ENCODE data around the gene FGD5. TPM values are rescaled to one million over a fixed set of nuclear protein-coding genes. Genes with fewer than 3 reads are reported as not detected.
A peak's percentile ranks its signal among the peaks of the same experiment; 100 is the strongest.

The FGD5 gene
- total RNA-seq, 1 donor from 2014 or later: 103 TPM

GRCh38 chr3:14832975-14833722 lies 14.4 kb downstream of the FGD5 start:
- DNase-seq: peak; percentile 19

- no peak for DNase-seq
These were observed 15.4 kb downstream of the FGD5 start for GRCh38 chr3:14834121-14834520.

- DNase-seq: no peak
These were observed 16.2 kb downstream of the FGD5 start for GRCh38 chr3:14834807-14835466.

GRCh38 chr3:14836049-14836468 lies 17.3 kb downstream of the FGD5 start:
- DNase-seq: peak; percentile 20

GRCh38 chr3:14837186-14837877 lies 18.6 kb downstream of the FGD5 start:
- no peak for DNase-seq

GRCh38 chr3:14837878-14838258 lies 19.1 kb downstream of the FGD5 start:
- peak; percentile 48 for DNase-seq

- DNase-seq: peak; percentile 22
These were observed 20.5 kb downstream of the FGD5 start for GRCh38 chr3:14839236-14839635.

- no peak for DNase-seq
These were observed 23.1 kb downstream of the FGD5 start for GRCh38 chr3:14841836-14842235.

- DNase-seq: no peak
These were observed 23.5 kb downstream of the FGD5 start for GRCh38 chr3:14842277-14842676.

- DNase-seq: no peak
These were observed 24.6 kb downstream of the FGD5 start for GRCh38 chr3:14843321-14843720.

- no peak for DNase-seq
These were observed 25.8 kb downstream of the FGD5 start for GRCh38 chr3:14844386-14845170.

GRCh38 chr3:14845180-14845579 lies 26.4 kb downstream of the FGD5 start:
- no peak for DNase-seq

- DNase-seq: no peak
These were observed 27.1 kb downstream of the FGD5 start for GRCh38 chr3:14845826-14846225.

- DNase-seq: no peak
These were observed 27.6 kb downstream of the FGD5 start for GRCh38 chr3:14846226-14846880.

- DNase-seq: peak; percentile 66
These were observed 29.1 kb downstream of the FGD5 start for GRCh38 chr3:14847613-14848541.

GRCh38 chr3:14848906-14849305 lies 30.1 kb downstream of the FGD5 start:
- DNase-seq: no peak

- peak; percentile 54 for DNase-seq
These were observed 31.0 kb downstream of the FGD5 start for GRCh38 chr3:14849638-14850230.

GRCh38 chr3:14852058-14852594 lies 33.4 kb downstream of the FGD5 start:
- no peak for DNase-seq

GRCh38 chr3:14852717-14853116 lies 34.0 kb downstream of the FGD5 start:
- DNase-seq: no peak

GRCh38 chr3:14853271-14853951 lies 34.6 kb downstream of the FGD5 start:
- DNase-seq: no peak
